Measurements from ENCODE around the gene FARS2.

Gene FARS2

DNA sequence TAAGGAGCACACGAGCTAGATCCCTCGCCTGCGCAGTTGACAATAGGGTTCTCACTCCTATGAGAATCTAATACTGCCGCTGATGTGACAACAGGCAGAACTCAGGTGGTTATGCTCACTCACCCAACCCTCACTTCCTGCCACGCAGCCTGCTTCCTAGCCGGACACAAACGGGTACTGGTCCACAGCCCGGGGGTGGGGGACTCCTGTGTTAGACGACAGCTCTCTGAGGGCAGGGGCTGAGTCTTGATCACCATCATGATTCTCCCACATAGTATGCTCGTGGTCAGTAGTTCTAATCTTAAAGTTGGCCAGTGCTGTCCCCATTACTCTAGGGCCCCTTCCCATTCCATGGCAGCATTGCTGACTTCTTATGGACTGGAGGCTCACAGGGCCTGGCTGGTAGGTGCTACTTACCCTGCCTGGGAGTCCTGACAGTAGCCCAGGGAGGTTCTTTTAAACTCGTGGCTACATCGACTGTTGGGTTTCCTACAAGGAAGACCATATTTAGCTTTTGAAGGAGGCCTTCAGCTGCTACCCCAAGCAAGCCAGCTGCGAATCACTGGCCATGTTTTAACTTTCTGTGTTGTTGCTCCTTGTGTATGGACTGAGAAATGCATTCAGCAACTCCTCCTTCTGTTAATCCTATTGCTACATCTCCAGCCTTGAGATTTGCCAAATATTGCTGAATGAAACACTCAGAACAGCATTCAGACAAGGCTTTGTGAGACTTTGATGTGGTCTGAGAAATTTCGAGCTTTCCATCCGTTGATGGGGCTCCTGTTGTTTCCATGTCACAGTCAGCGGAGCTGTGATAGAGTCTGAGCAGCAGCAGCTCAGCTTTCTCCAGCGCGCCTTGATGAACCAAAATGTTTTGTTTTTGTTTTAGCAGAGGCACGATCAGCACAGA lies 445.1 kb downstream of the FARS2 start:
- no peaks in the 10 kb centered on the region for H3K4me1 ChIP-seq (ENCODE audit: control insufficient read depth, insufficient read depth, low read length)
- no peak overlapping the region for H3K9ac ChIP-seq (ENCODE audit: low read length)
- DNase-seq (ENCODE audit: low read depth), result peak; percentile 42

DNA sequence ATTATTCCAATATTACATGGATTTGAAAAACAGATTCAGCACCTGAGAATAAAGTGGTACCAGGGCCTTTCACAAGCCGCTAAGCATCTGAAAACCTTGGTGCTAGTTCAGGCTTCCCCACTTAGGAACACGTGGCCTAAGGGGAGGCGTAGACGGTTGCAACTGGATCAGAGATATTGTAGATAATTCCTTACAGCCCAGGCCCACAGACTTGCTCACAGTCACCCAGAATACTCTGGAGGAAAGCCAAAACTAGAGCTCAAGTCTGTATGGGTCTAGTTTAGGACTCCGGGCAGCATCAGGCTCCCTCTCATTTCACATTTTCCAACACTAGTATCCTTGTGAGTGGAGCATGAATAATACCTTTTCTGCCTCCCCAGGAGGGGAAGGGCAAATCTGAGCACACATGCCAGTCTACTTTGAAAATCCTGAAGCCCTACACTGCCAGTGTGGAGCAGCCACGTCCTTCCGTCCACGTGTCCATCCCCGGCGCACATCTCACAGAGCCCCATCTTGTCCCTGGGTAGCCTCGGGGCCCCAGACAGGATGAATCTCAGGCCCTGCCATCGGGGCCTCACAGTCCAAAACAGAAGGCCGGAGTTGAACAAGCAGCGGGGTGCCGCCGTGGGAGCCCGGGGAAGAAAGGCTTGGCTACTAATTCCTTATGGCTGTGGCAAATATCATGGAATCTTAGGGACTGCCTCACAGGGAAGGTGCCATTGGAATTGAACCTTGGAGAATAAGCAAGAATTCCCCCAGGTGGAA lies 446.1 kb downstream of the FARS2 start:
- no peak for DNase-seq (ENCODE audit: low read depth)
- H3K4me3 ChIP-seq (ENCODE audit: low read length), result no peak overlapping the region
- no peaks in the 10 kb centered on the region for H3K36me3 ChIP-seq (ENCODE audit: control insufficient read depth, insufficient read depth, low read length, severe bottlenecking)
- H3K9me3 ChIP-seq (ENCODE audit: control insufficient read depth, low read length), result no peaks in the 10 kb centered on the region
- no peaks in the 10 kb centered on the region for H3K27me3 ChIP-seq (replicated peaks; ENCODE audit: control insufficient read depth, insufficient read depth, low read length)
- H3K4me1 ChIP-seq (ENCODE audit: control insufficient read depth, insufficient read depth, low read length), result no peaks in the 10 kb centered on the region
- H3K9ac ChIP-seq (ENCODE audit: low read length), result no peak overlapping the region

More for the DNA sequence above, 445.1 kb downstream of the FARS2 start:
- H3K27me3 ChIP-seq (replicated peaks; ENCODE audit: control insufficient read depth, insufficient read depth, low read length), result no peaks in the 10 kb centered on the region
- no peak overlapping the region for H3K4me3 ChIP-seq (ENCODE audit: low read length)
- no peaks in the 10 kb centered on the region for H3K9me3 ChIP-seq (ENCODE audit: control insufficient read depth, low read length)
- H3K36me3 ChIP-seq (ENCODE audit: control insufficient read depth, insufficient read depth, low read length, severe bottlenecking), result no peaks in the 10 kb centered on the region

DNA sequence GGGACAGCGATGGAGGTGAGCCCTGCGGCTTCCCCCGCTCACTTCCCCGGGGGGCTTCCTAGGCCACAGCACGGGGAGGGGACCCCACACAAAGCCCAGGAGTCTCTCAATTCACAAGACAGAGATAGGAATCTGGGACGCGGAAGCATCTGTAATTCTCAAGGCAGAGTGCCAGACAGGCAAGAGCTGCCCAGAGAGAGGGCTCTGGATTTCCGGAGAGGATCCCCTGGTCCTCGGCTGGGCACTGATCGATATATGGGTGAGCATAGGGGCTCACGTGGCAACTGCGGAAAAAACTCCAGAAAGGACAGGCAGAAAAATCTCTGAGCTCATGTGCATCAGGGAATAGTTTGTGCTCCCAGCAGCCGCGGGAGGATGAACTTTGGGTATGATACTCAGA lies 449.2 kb downstream of the FARS2 start:
- H3K27me3 ChIP-seq (replicated peaks; ENCODE audit: control insufficient read depth, insufficient read depth, low read length), result no peaks in the 10 kb centered on the region
- DNase-seq (ENCODE audit: low read depth), result no peak
- no peak overlapping the region for H3K9ac ChIP-seq (ENCODE audit: low read length)

GRCh38 chr6:5710936-5711335 lies 449.6 kb downstream of the FARS2 start:
- H3K9me3 ChIP-seq (ENCODE audit: control insufficient read depth, low read length), result no peaks in the 10 kb centered on the region
- no peaks in the 10 kb centered on the region for H3K27me3 ChIP-seq (replicated peaks; ENCODE audit: control insufficient read depth, insufficient read depth, low read length)
- H3K4me3 ChIP-seq (ENCODE audit: low read length), result no peak overlapping the region
- no peak overlapping the region for H3K9ac ChIP-seq (ENCODE audit: low read length)
- H3K36me3 ChIP-seq (ENCODE audit: control insufficient read depth, insufficient read depth, low read length, severe bottlenecking), result no peaks in the 10 kb centered on the region
- DNase-seq (ENCODE audit: low read depth), result no peak
- H3K4me1 ChIP-seq (ENCODE audit: control insufficient read depth, insufficient read depth, low read length), result no peaks in the 10 kb centered on the region

More for the DNA sequence above, 449.2 kb downstream of the FARS2 start:
- Histone ChIP-seq H3K36me3 (ENCODE audit: control insufficient read depth, insufficient read depth, low read length, severe bottlenecking) (no peaks in the 10 kb centered on the region), H3K4me1 (ENCODE audit: control insufficient read depth, insufficient read depth, low read length) (no peaks in the 10 kb centered on the region), H3K9me3 (ENCODE audit: control insufficient read depth, low read length) (no peaks in the 10 kb centered on the region), H3K4me3 (ENCODE audit: low read length) (no peak overlapping the region)

DNA sequence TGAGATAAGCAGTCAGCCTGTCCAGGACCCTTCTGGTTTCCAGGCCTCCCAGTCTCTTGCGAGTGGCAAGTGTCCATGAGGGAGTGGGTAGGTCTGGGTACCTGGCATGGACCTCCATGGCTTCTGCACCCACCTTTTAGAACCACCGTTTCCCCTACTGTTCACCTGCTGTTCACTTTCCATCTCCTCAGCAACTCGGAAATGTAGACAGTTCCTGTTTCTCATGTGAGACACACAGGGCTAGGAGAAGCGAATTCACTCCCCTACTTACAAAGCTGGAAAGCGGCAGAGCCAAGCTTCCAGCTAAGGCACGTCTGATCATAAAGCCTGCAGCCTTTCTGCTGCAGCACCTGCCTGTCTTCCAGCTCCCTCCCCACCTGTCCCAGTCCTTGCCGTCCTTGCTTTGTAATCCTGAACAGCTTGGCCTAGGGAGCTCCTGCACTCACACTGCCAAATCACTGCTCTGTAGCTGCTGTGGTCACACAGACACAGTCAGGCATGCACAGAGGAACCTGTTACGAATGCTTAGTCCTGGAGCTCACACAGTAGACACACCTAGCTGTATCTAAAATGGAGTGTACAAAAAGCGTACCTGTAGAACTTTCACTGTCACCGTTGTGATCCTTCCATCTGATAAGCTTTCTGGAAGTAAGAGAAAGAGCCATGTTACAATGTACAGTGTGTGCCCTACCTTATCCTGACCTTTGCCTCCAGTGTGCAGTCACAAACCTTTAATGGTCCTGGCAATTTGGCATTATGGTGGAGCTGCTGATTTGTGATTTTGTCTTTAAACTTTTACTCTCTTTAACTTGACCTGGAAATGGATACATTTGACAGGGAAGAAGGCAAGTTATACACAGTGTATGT lies 451.3 kb downstream of the FARS2 start:
- DNase-seq (ENCODE audit: low read depth), result no peak
- no peak overlapping the region for H3K9ac ChIP-seq (ENCODE audit: low read length)
- no peaks in the 10 kb centered on the region for H3K4me1 ChIP-seq (ENCODE audit: control insufficient read depth, insufficient read depth, low read length)
- peaks cover 5% of the 10 kb centered on the region for H3K9me3 ChIP-seq (ENCODE audit: control insufficient read depth, low read length)
- no peak overlapping the region for H3K4me3 ChIP-seq (ENCODE audit: low read length)
- H3K36me3 ChIP-seq (ENCODE audit: control insufficient read depth, insufficient read depth, low read length, severe bottlenecking), result no peaks in the 10 kb centered on the region
- no peaks in the 10 kb centered on the region for H3K27me3 ChIP-seq (replicated peaks; ENCODE audit: control insufficient read depth, insufficient read depth, low read length)

GRCh38 chr6:5713519-5713918 lies 452.2 kb downstream of the FARS2 start:
- Histone ChIP-seq H3K36me3 (ENCODE audit: control insufficient read depth, insufficient read depth, low read length, severe bottlenecking) (no peaks in the 10 kb centered on the region), H3K9ac (ENCODE audit: low read length) (no peak overlapping the region), H3K4me3 (ENCODE audit: low read length) (no peak overlapping the region), H3K9me3 (ENCODE audit: control insufficient read depth, low read length) (peaks cover 5% of the 10 kb centered on the region), H3K27me3 (replicated peaks; ENCODE audit: control insufficient read depth, insufficient read depth, low read length) (no peaks in the 10 kb centered on the region), H3K4me1 (ENCODE audit: control insufficient read depth, insufficient read depth, low read length) (no peaks in the 10 kb centered on the region)
- DNase-seq (ENCODE audit: low read depth), result no peak

- H3K36me3 ChIP-seq (ENCODE audit: control insufficient read depth, insufficient read depth, low read length, severe bottlenecking), result no peaks in the 10 kb centered on the region
- no peaks in the 10 kb centered on the region for H3K27me3 ChIP-seq (replicated peaks; ENCODE audit: control insufficient read depth, insufficient read depth, low read length)
- DNase-seq (ENCODE audit: low read depth), result no peak
- H3K4me3 ChIP-seq (ENCODE audit: low read length), result no peak overlapping the region
- peaks cover 5% of the 10 kb centered on the region for H3K9me3 ChIP-seq (ENCODE audit: control insufficient read depth, low read length)
- no peak overlapping the region for H3K9ac ChIP-seq (ENCODE audit: low read length)
- no peaks in the 10 kb centered on the region for H3K4me1 ChIP-seq (ENCODE audit: control insufficient read depth, insufficient read depth, low read length)
Measured at GRCh38 chr6:5718231-5718947, 457.1 kb downstream of the FARS2 start.

- Histone ChIP-seq H3K27me3 (replicated peaks; ENCODE audit: control insufficient read depth, insufficient read depth, low read length) (no peaks in the 10 kb centered on the region), H3K9me3 (ENCODE audit: control insufficient read depth, low read length) (no peaks in the 10 kb centered on the region), H3K4me3 (ENCODE audit: low read length) (no peak overlapping the region), H3K36me3 (ENCODE audit: control insufficient read depth, insufficient read depth, low read length, severe bottlenecking) (no peaks in the 10 kb centered on the region), H3K4me1 (ENCODE audit: control insufficient read depth, insufficient read depth, low read length) (no peaks in the 10 kb centered on the region), H3K9ac (ENCODE audit: low read length) (no peak overlapping the region)
- no peak for DNase-seq (ENCODE audit: low read depth)
Measured at GRCh38 chr6:5723841-5724691, 462.8 kb downstream of the FARS2 start.

GRCh38 chr6:5724911-5725310 lies 463.6 kb downstream of the FARS2 start:
- no peaks in the 10 kb centered on the region for H3K27me3 ChIP-seq (replicated peaks; ENCODE audit: control insufficient read depth, insufficient read depth, low read length)
- no peak overlapping the region for H3K4me3 ChIP-seq (ENCODE audit: low read length)
- H3K4me1 ChIP-seq (ENCODE audit: control insufficient read depth, insufficient read depth, low read length), result peaks cover 2% of the 10 kb centered on the region
- DNase-seq (ENCODE audit: low read depth), result no peak
- H3K9me3 ChIP-seq (ENCODE audit: control insufficient read depth, low read length), result no peaks in the 10 kb centered on the region
- H3K36me3 ChIP-seq (ENCODE audit: control insufficient read depth, insufficient read depth, low read length, severe bottlenecking), result no peaks in the 10 kb centered on the region
- no peak overlapping the region for H3K9ac ChIP-seq (ENCODE audit: low read length)
